ENCODE results near the gene RCAN1.
A peak's percentile ranks its signal among the peaks of the same experiment; 100 is the strongest.

Gene RCAN1

DNA sequence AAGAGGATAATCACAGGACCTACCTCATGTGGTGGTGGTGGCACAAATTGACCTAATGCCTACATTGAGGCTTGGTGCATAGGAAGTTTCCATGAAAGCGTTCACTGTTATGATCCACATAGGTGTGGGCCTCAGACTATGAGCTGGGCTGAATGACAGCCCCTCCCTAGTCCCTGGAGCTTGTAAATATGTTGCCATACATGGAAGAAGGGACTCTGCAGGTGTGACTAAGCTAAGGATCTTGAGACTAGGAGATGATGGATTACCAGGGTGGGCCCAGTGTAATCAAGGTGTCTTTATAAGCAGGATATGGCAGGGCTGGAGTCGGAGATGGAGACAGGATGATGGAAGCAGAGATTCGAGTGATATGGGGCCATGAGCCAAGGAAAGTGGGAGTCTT lies 71.9 kb downstream of the RCAN1 start:
- no peak for DNase-seq (ENCODE audit: low read depth)
- no peak for TF ChIP-seq CTCF (conservative IDR thresholded peaks at IDR 0.05; ENCODE audit: low read depth, low read length)
- H3K4me3 ChIP-seq (ENCODE audit: low read depth, low read length) = no peak overlapping the region

DNA sequence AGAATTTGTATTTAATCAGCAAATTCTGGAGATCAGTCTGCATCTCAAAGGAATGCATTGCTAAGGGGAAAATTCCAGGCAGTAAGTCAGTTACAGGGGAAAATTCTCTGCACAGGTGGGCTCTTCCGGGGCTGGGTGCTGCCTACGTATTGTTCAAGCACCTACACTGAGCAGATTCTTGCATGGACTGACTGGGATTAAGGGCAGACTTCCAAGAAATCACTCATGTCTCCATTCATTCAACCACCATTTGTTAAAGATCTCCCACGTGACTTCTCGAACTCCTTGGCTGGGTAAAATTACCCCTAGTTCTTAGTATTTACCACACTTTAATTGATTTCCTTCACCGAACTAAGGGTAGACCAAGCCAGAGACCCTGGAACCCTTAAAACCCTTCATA lies 74.7 kb downstream of the RCAN1 start:
- no peak overlapping the region for H3K4me3 ChIP-seq (ENCODE audit: low read depth, low read length)
- TF ChIP-seq CTCF (conservative IDR thresholded peaks at IDR 0.05; ENCODE audit: low read depth, low read length) = no peak
- DNase-seq (ENCODE audit: low read depth) = no peak

GRCh38 chr21:34537838-34538237 lies 77.1 kb downstream of the RCAN1 start:
- no peak for DNase-seq (ENCODE audit: low read depth)
- no peak overlapping the region for H3K4me3 ChIP-seq (ENCODE audit: low read depth, low read length)
- TF ChIP-seq CTCF (conservative IDR thresholded peaks at IDR 0.05; ENCODE audit: low read depth, low read length) = no peak

- TF ChIP-seq CTCF (conservative IDR thresholded peaks at IDR 0.05; ENCODE audit: low read depth, low read length) = no peak
- no peak overlapping the region for H3K4me3 ChIP-seq (ENCODE audit: low read depth, low read length)
- peak; percentile 64 for DNase-seq (ENCODE audit: low read depth)
Measured at GRCh38 chr21:34536820-34537219, 78.1 kb downstream of the RCAN1 start.

GRCh38 chr21:34536311-34536710 lies 78.6 kb downstream of the RCAN1 start:
- no peak for TF ChIP-seq CTCF (conservative IDR thresholded peaks at IDR 0.05; ENCODE audit: low read depth, low read length)
- no peak for DNase-seq (ENCODE audit: low read depth)
- no peak overlapping the region for H3K4me3 ChIP-seq (ENCODE audit: low read depth, low read length)

- TF ChIP-seq CTCF (conservative IDR thresholded peaks at IDR 0.05; ENCODE audit: low read depth, low read length) = no peak
- no peak for DNase-seq (ENCODE audit: low read depth)
- H3K4me3 ChIP-seq (ENCODE audit: low read depth, low read length) = no peak overlapping the region
Measured at GRCh38 chr21:34535886-34536285, 79.0 kb downstream of the RCAN1 start.

- no peak for TF ChIP-seq CTCF (conservative IDR thresholded peaks at IDR 0.05; ENCODE audit: low read depth, low read length)
- DNase-seq (ENCODE audit: low read depth) = no peak
- H3K4me3 ChIP-seq (ENCODE audit: low read depth, low read length) = no peak overlapping the region
Measured at GRCh38 chr21:34534522-34534921, 80.4 kb downstream of the RCAN1 start.
